DMS79 (cell line): ENCODE results near the gene HSBP1.
A peak's percentile ranks its signal among the peaks of the same experiment; 100 is the strongest.

Source experiments
- DNase-seq: peaks from one replicate; lab custom pipeline; 2025; lab: John Stamatoyannopoulos, UW

HSBP1 gene

DNA sequence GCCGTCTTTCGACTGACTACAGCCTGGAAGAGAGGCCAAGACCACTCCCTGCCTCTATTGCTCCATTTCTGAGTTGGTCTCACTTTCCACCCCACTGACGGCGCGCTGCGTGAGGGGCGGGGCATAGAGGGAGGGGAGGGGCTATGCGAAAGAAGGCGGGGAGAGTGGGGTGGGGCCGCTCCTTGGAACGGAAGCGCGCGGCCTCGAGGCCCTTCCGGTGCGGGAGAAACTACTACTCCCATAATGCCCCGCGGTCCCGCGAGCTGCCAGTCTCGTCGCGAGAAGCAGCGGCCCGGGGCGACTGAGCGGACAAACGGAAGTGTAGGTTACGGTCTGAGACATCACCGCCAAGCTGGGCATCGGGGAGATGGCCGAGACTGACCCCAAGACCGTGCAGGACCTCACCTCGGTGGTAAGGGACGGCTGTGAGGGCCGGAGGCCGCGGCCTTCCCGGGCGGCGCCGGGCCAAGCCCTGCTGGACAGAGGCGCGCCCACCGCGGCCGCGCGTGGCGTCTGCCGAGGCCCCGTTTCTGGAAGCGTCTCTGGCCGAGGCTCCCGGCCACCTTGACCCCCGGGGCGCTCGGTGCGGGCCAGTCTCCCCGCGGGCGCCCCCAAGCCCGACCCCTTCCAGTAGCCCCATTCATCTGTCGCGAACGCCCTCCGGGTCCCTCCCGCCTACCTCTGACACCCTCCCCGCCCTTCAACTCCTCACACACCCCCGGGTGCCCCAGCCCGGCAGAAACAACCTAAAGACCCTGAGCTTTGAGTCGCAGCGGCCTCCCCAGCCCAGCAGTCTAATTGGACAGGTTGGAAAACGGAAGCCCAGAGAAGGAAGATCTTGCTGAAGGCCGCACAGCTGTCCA lies at the start of gene HSBP1:
Gene HSBP1, plus strand, starts transcription at position 269 of the 863 bp plus-strand sequence. Its CDS starts 99 bp downstream, at position 368.
- peak; percentile 41 for DNase-seq

GRCh38 chr16:83762141-83762991 lies 45.4 kb upstream of the HSBP1 start:
- no peak for DNase-seq

DNA sequence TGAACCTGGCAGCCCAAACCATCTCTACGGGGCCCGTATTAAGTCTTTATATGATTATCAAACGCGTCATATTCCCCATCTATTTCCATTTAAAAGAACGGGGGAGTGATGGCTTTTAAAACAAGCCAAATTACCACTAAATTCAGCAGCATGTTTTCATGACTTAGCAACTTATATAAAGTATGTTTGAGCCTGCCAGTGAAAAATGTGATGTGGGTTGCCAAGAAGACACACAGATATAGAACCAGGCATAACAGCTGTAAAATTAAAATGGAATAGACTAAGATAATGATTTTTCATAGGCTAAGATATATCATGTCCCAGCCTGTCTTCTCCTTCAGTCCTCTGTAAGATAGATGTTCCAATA lies 44.8 kb upstream of the HSBP1 start:
- no peak for DNase-seq

DNA sequence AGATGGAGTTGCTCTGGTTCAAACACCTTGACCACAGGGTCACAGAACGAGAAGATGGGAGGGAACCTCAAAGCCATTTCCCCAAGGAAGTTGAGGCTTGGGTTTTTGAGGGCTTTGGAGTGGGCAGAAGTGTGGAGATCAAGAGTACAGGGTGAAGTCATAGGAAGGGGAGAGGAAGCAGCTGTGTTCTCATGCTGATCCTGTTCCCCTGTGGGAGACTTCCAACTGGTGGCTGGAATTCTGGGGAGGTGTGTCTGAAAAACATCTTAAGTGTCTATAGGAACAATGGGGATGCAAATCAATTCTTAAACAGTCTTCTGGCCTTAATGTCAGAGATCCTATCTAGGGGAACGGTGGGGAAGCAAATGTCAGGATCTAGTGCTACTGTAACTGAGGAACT lies 38.8 kb upstream of the HSBP1 start:
- no peak for DNase-seq

DNA sequence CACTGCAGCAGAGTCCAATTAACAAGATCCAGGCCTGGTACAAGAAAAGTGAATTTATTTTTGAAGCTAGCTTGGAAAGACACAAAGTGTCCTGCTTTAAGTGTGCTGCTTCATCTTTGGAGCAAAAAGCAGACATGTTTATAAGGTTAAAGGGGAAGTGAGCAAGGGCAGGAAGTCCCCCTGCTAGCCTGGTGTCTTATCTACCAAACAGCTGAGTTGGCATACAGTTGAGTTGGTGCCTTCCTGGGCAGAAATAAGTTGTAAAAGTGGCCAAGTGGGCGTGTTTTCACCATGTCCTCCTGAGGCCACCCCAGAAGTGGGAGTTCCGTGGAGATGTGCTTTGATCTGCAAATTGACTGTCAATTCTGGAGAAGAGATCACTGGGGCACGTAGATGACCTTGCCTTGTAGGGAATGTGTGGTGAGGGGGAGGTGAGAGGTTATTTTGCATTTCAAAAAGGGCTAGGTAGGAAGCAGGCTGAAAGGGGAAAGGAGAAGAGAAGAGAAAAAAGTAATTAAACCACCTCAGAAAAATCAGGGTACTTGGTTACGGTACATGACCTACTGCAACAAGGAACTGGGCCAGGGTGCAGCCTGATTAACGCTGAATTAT lies 38.3 kb upstream of the HSBP1 start:
- no peak for DNase-seq

DNA sequence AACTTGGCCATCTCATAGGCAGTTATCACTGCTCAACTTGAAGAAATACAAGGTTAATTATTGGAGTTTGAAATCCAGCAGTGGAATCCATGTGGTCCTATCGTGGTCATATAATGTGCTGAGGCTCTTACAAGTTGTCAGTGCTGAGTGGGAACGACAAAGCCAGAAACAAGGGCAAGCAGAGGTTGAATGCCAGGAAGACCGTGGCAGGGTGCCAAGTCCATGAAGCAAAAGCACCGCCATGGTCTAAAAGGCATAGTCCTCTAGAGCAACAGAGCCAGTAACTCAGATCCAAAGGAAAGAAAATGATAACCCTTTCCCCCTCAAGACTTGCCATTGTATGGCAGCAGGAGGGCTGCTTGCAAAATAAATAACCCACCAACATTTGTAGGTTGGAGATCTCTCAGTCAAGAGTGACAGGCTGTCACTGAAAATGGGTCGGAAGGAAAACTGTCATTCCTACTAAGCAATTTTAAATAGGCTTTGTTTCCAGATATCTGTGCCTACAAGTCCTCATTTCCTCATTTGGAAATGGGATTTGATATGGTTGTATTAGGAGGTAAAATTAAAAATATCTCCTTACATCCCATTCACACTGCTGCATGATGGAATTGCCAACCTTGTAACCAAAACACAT lies 36.4 kb upstream of the HSBP1 start:
- DNase-seq: peak; percentile 20

DNA sequence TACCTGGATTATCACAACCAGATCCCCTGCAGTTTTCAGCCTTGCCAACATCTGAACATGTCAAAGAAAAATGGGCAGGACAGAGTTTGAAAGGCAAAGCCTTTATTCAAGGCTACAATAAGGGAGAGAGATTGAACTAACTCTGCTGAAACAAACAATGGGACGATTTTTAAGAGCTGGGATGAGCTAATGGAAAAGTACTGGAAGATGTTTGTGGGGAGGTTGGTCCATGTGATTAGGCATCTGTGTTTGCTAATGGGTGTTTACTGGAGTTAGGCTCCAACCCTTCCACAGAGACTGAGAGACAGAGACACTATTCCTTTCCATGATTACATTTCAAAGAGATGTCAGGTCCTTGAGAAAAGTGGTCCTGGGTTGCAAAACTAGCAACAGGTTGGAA lies 35.0 kb upstream of the HSBP1 start:
- no peak for DNase-seq

DNA sequence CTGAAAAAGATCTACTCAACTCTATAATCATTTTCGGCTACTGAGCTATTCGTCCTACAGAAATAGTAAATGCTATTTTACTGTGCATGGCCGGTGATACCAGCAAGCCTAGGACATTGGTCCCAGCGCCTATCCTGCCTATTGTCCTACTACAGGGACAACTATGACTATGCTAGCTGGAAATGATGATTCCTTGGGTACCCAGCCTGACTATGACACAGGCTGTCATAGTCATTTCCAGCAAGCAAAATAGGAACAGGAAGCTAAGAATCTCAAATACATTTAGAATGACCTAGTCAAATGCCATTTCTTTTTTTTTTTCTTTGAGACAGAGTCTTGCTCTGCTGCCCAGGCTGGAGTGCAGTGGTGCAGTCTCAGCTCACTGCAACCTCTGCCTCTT lies 33.7 kb upstream of the HSBP1 start:
- DNase-seq: no peak

- DNase-seq: no peak
Observed at GRCh38 chr16:83776944-83777343, 30.8 kb upstream of the HSBP1 start.

- no peak for DNase-seq
Observed at GRCh38 chr16:83779886-83780285, 27.9 kb upstream of the HSBP1 start.

DNA sequence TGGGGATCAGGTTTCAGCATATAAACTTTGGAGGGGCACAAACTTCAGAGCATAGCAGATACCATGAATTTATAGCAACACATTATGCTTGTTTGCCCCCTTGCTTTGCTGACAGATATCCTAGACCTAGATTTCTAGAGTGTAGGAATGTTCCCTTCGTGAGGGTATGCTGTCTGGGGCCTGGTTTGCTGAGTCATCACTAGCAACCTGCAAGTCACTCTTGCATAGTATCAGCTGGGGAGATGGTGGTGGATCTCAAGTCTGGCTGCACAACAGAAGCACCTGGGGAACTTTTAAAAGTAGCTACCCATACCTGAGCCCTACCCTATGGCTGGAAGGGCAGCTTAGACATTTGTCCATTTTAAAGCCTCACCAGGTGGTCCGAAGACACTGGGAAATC lies 22.3 kb upstream of the HSBP1 start:
- DNase-seq: no peak

DNA sequence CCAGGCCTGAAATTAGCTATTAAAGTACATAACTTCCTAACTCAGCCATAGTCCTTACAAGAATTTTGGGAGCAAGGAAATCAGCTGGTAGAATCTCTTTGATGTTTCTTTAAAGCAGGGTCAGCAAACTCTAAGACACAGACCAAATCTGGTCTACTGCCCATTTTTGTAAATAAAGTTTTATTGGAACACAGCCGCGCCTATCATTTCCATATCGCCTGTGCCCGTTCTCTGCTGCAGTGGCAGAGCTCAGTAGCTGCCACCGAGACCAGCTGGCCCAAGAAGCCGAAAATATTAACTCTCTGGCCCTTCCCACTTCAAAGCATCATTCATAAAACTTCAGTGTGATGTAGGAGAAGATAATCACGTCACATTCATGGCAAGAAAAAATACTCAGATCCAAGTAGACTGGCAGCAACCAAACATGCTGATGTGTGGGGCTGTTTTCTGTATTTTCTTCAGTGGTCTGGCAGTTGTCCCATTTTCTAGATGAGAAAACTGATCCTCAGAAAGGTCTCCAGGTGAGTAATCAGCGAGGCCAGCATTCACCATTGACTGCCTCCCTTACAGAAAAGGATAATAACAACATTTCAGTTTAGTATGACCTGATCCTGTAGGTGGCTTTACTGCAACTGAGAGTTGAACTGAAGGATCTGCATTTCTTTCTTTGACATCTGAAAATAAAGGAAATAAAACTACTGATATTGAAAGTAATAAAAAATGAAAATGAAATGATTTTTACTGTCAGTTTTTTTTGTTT lies 18.0 kb upstream of the HSBP1 start:
- DNase-seq: no peak

GRCh38 chr16:83791916-83792315 lies 15.9 kb upstream of the HSBP1 start:
- DNase-seq: no peak

GRCh38 chr16:83792391-83792790 lies 15.4 kb upstream of the HSBP1 start:
- DNase-seq: no peak

DNA sequence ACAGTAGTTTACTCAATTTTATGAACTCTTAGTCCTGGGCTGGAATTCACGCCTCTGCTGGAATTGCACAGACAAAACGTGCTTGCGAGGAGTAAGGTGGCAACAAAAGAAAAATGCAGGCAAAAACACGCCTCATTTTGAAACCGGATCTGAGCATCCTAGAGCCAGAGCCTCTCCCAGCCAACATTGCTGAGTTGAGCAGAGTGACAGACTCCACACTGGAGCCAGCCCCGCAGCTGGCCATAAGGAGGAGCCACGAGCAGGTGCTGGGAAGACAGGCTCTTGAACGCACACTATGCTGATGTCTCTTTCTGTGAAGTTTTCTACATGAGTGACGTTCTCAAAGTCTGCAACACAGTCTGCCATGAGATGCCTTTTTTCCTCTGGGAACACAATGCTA lies 14.6 kb upstream of the HSBP1 start:
- no peak for DNase-seq

GRCh38 chr16:83794860-83795554 lies 12.8 kb upstream of the HSBP1 start:
- no peak for DNase-seq

- no peak for DNase-seq
Observed at GRCh38 chr16:83797013-83797412, 10.8 kb upstream of the HSBP1 start.

- DNase-seq: no peak
Observed at GRCh38 chr16:83799336-83799735, 8.4 kb upstream of the HSBP1 start.

- no peak for DNase-seq
Observed at GRCh38 chr16:83802135-83802534, 5.6 kb upstream of the HSBP1 start.

- no peak for DNase-seq
Observed at GRCh38 chr16:83802554-83803205, 5.1 kb upstream of the HSBP1 start.
